ENCODE measurements around the gene ANGPT4. TPM values are rescaled to one million over a fixed set of nuclear protein-coding genes. Genes with fewer than 3 reads are reported as not detected.

The ANGPT4 gene, protein sequence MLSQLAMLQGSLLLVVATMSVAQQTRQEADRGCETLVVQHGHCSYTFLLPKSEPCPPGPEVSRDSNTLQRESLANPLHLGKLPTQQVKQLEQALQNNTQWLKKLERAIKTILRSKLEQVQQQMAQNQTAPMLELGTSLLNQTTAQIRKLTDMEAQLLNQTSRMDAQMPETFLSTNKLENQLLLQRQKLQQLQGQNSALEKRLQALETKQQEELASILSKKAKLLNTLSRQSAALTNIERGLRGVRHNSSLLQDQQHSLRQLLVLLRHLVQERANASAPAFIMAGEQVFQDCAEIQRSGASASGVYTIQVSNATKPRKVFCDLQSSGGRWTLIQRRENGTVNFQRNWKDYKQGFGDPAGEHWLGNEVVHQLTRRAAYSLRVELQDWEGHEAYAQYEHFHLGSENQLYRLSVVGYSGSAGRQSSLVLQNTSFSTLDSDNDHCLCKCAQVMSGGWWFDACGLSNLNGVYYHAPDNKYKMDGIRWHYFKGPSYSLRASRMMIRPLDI
- not detected in 2 replicates for total RNA-seq

DNA sequence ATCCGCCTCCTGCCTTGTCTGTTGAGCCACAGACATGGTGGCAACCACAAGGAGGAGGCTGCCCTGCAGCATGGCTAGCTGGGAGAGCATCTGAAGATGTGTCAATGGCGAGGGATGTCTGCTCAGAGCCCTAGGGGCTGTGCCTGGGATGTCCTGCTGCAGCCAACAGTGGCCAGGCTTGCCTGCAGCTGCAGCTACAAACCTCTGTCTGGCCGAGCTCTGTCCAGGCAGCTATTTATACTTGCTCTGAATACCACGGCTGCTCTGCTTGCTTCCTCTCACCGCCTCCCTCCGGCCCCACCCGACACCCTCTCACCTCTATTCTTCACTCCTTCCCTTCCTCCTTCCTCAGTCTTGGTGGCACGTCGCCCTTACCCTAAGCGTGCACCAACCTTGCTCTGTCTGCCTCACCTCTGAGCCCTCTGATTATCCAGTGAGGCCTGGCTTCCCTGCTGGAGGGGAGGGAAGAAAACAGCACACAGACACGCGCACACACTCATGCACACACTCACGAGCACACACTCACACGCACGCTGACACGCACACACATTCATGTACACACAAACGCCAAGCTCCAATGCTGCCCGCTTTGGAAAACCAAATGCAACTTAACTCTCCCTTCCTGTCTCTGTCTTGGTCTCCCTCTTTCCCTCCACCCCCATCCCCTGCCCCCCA, at the start of gene ANGPT4:
Gene ANGPT4 (minus strand): TSS at position 210 of the 675 bp plus-strand sequence. CDS start 120 bp downstream, at position 90.

DNA sequence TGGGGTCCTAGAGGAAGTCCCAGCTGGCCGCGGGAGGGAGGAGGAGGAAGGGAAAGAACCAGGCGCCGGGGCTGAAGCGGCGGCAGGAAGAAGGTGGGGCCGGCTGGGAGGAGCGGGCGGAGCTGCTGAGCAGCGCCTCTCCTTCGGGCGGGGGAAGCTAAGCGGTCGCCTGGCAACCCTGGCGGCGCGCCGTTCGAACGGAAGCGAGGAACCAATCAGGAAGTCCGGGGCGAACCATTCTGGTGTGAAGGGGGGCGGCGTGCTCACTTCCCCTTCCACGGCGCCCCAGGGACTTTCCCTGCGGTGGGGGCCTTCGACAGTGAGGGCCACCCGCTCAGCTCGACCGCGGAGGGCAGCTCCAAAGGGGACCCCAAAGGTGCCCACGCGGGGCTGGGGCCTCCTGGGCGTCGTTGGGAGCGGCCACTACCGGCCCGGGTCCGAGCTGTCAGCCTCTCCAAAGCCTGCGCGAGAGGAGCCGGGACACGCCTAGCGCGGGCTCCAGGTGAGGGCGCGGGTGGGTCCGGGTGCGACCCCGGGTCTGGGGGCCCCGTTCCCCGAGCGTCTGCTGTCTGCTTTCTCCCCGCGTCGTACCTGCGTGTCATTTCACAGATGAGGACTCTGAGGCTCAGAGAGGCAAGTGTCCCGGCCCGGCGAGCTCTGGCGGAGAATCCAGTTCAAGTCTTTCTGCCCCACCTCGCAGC, 82.5 kb downstream of the ANGPT4 start, which contains the start of gene FAM110A:
Gene FAM110A (plus strand): TSS at position 266 of the 701 bp plus-strand sequence. CDS start 11,090 bp downstream, outside the sequence.

Other genes with a start within 250 kb of the ANGPT4 start
- not detected in 2 replicates for gene SCRT2, start 240.5 kb downstream of the ANGPT4 start, total RNA-seq
- not detected in 2 replicates for gene SLC52A3, start 147.8 kb downstream of the ANGPT4 start, total RNA-seq
- 1.00 and 2.4 TPM in 2 replicates for gene FAM110A, start 82.6 kb downstream of the ANGPT4 start, total RNA-seq
- gene RSPO4, start 86.0 kb upstream of the ANGPT4 start, total RNA-seq, result not detected in 2 replicates
- gene PSMF1, start 202.3 kb upstream of the ANGPT4 start, total RNA-seq, result 14.8 and 19.3 TPM in 2 replicates